Stimulated activated CD8-positive, alpha-beta memory T cell treated with anti-CD3 and anti-CD28 coated beads, Interleukin-12 subunit alpha, Interleukin-12 subunit beta, amount 100 ng/mL, for 24 hours (primary cell): ENCODE measurements around the gene HRH2.
"Not testable (repeated sequence)": the region's sequence is repeated elsewhere in the genome, so short reads cannot be mapped to it uniquely, and the experiment has no call there.

Experiments
- DNase-seq: peaks from one replicate; pipeline ENCODE4 v3.0.0-alpha.2; 2020; ENCODE audit errors: extremely low read depth

The HRH2 gene

GRCh38 chr5:175646251-175646650, 11.6 kb upstream of the HRH2 start:
- no peak for DNase-seq

GRCh38 chr5:175649967-175650366, 7.9 kb upstream of the HRH2 start:
- DNase-seq, result no peak

- not testable (repeated sequence) for DNase-seq
Observed at GRCh38 chr5:175650430-175651205, 7.3 kb upstream of the HRH2 start.

GRCh38 chr5:175652741-175653663, 4.9 kb upstream of the HRH2 start:
- peak; percentile 58 for DNase-seq

- no peak for DNase-seq
Observed at GRCh38 chr5:175653763-175654162, 4.1 kb upstream of the HRH2 start.

GRCh38 chr5:175654339-175654738, 3.5 kb upstream of the HRH2 start:
- no peak for DNase-seq

- no peak for DNase-seq
Observed at GRCh38 chr5:175654807-175655206, 3.1 kb upstream of the HRH2 start.

- DNase-seq, result no peak
Observed at GRCh38 chr5:175655411-175655810, 2.5 kb upstream of the HRH2 start.

- DNase-seq, result no peak
Observed at GRCh38 chr5:175656966-175657365, 905 bp upstream of the HRH2 start.

GRCh38 chr5:175658299-175659145, 651 bp downstream of the HRH2 start:
- no peak for DNase-seq

- no peak for DNase-seq
Observed at GRCh38 chr5:175659546-175660253, 1.8 kb downstream of the HRH2 start.

GRCh38 chr5:175663186-175664184, 5.6 kb downstream of the HRH2 start:
- DNase-seq, result no peak

GRCh38 chr5:175664723-175665122, 6.9 kb downstream of the HRH2 start:
- DNase-seq, result no peak

- no peak for DNase-seq
Observed at GRCh38 chr5:175666216-175666615, 8.3 kb downstream of the HRH2 start.

GRCh38 chr5:175668006-175668405, 10.1 kb downstream of the HRH2 start:
- no peak for DNase-seq

- DNase-seq, result no peak
Observed at GRCh38 chr5:175670372-175670771, 12.5 kb downstream of the HRH2 start.

- no peak for DNase-seq
Observed at GRCh38 chr5:175671013-175671412, 13.1 kb downstream of the HRH2 start.

- no peak for DNase-seq
Observed at GRCh38 chr5:175672976-175673648, 15.2 kb downstream of the HRH2 start.

- DNase-seq, result no peak
Observed at GRCh38 chr5:175674731-175675346, 17.0 kb downstream of the HRH2 start.
